ENCODE data around the gene TRAPPC5.

The TRAPPC5 gene

DNA sequence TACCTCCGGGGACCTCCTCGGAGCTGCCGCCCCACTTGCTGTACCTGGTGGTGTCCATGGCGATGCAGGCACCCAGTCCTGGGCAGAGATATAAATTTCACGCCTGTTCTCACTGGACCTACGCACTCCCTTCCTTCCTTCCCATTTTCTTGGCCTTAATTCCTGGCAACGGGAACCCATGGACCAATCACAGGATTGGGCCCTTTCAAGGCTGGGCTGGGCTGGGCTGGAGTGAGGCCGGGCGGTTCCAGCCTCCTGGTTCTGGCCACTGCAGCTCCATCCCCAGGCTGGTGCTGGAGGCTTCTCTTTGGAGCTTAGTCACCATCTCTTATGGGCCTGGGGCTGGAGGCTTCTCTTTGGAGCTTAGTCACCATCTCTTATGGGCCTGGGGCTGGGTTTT is 51.4 kb downstream of the TRAPPC5 start, which contains the start of gene CLEC4G:
Gene CLEC4G (minus strand): TSS at position 66 of the 400 bp plus-strand sequence. CDS start 8 bp downstream, at position 58.
- no peak for DNase-seq (ENCODE audit: low spot score)

DNA sequence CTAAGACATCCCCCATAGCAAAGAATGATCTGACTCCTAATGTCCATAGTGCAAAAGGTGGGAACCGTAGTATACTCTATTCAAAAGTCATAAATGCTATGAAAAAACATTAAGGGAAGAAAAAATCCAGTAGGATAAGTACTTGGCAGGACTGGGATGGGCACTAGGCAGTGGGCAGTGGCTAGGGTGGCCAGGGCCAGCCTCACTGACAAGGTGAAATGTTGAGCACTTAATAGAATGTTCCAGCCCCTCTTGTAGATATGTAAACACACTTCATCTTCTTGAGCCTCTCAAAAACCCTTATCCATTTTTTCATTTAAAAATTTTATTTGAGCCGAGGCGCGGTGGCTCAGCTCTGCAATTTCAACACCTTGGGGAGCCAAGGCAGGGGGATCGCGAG is 52.7 kb downstream of the TRAPPC5 start:
- no peak for DNase-seq (ENCODE audit: low spot score)

DNA sequence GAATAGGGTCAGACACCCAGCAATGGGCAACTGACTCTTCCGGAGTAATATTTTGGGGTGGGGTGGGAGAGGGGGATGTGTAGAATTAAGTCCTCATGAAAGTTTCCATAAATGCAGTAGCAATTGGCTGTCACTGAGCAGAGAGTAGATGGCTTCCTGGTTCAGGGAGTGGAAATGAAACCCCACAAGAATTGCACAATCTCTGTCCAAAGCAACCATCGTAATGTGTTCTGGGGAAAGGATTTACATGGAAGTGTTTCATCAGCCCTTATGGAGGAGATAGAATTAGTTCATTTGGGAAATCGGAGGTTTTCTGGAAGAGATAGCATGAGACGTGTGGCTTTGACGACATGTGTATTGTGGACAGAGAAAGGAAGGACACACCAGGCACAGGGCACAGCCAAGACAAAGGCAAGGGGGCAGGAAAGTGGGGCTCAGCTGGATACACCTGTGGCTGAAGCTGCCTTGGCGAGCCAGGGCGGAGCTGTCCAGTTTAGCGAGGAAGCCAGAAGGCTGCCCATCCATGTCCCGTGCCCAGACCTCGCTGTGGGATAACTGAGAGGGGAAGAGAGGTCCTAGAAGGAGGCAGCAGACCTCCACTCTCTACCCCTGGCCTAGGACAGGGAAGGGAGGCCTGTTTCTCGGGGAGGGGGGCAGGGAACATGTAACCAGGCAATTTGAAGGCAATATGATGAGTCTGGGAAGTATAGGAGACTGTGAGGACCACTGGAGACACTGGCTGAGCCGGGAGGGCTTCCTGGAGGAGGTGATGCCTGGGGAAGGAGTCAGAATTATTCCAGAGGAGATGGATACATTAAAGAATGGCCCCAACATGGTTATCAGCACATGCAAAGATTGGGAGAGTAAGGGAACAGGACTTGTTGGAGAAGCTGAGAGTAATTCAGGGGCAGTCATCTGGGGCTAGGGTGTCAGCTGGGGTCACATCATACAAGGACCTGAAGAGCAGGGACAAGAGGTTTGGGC is 53.9 kb downstream of the TRAPPC5 start:
- no peak for DNase-seq (ENCODE audit: low spot score)

GRCh38 chr19:7736148-7736547 is 55.5 kb downstream of the TRAPPC5 start:
- no peak for DNase-seq (ENCODE audit: low spot score)

DNA sequence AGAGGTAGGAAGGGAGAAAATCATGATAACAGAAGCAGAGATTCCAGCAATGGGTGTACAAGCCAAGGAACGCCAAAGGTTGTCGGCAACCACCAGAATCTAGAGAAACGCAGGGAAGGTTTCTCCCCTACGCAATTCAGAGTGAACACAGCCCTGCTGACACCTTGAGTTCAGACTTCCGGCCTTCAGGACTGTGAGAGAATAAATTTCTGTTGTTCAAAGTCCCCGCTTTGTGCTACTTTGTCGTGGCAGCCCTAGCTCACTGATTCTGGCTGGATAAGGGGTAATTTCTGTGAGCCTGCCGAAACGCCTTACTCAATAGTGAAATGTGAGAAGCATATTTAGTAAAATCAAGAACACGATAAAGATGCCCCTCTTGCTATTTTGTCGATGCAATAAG is 56.6 kb downstream of the TRAPPC5 start:
- DNase-seq (ENCODE audit: low spot score): no peak
